ENCODE measurements around the gene ARAP2. TPM values are rescaled to one million over a fixed set of nuclear protein-coding genes. Genes with fewer than 3 reads are reported as not detected.

ARAP2 gene
- total RNA-seq, 1 experiment from 2014 or later, result 25.8 TPM

DNA sequence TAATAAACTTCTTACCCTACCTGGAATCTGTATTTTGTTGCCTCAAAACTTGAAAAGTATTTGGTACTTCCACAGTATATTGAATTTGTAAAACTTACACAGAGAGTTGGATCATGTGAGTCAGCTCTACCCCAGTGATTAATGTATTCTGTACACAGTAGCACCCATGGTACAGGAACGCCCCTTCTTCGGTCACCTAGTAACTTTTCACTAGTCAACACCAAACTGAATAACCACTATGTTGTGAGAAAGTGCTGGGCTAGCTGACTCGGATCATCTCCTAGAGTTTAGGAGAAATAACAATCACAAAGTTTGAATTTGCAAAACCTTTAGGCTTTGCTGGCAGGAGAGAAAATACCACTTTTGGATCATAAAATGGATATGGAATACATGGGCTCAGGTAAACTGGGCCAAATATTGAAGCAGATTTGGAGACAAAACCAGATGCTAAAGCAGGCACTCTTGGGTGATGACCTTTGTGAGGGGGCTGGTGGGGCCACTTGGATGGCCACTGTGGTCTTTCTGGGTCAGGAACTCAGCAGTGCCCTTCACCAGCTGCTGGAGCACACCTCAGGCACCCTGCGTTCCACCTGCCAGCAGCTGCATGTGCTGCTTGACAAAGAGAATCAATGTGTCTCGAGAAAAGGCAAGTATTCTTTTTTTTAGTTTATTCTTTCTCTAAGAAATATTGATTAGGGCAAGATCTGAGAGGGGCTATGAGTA lies 37.2 kb upstream of the ARAP2 start, which contains the start of gene DTHD1:
Gene DTHD1 (plus strand): TSS at position 233 of the 723 bp plus-strand sequence. CDS start 143 bp downstream, at position 376.
- TF ChIP-seq EZH2 (IDR thresholded peaks at IDR 0.05; ENCODE audit: low read depth), result no peak
- TF ChIP-seq, protein P1, sequence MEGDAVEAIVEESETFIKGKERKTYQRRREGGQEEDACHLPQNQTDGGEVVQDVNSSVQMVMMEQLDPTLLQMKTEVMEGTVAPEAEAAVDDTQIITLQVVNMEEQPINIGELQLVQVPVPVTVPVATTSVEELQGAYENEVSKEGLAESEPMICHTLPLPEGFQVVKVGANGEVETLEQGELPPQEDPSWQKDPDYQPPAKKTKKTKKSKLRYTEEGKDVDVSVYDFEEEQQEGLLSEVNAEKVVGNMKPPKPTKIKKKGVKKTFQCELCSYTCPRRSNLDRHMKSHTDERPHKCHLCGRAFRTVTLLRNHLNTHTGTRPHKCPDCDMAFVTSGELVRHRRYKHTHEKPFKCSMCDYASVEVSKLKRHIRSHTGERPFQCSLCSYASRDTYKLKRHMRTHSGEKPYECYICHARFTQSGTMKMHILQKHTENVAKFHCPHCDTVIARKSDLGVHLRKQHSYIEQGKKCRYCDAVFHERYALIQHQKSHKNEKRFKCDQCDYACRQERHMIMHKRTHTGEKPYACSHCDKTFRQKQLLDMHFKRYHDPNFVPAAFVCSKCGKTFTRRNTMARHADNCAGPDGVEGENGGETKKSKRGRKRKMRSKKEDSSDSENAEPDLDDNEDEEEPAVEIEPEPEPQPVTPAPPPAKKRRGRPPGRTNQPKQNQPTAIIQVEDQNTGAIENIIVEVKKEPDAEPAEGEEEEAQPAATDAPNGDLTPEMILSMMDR (conservative IDR thresholded peaks at IDR 0.05), result no peak
- no peaks in the 10 kb centered on the region for H3K9me3 ChIP-seq (ENCODE audit: insufficient read depth, low read depth)
- no peaks in the 10 kb centered on the region for H3K27me3 ChIP-seq (ENCODE audit: insufficient read depth, low read depth)
- H3K79me2 ChIP-seq (ENCODE audit: low read depth), result no peaks in the 10 kb centered on the region
- CTCF ChIA-PET, result no interaction called here
- BruUV-seq (replicated peaks), result no TSS peak
- no peaks in the 10 kb centered on the region for H3F3A ChIP-seq (ENCODE audit: insufficient read depth, low read depth)
- no peak within 1 kb of the TSS for H3K4me3 ChIP-seq
- H3K4me2 ChIP-seq, result no peak within 1 kb of the TSS
- H4K20me1 ChIP-seq (ENCODE audit: insufficient read depth), result no peaks in the 10 kb centered on the region
- H3K36me3 ChIP-seq (ENCODE audit: low read depth), result no peaks in the 10 kb centered on the region
- no peak for DNase-seq
- no peaks in the 10 kb centered on the region for H3K9me2 ChIP-seq (ENCODE audit: insufficient read depth)
- no peak within 1 kb of the TSS for H2AFZ ChIP-seq
- POLR2A ChIA-PET (ENCODE audit: unreplicated experiment), result no interaction called here
- H3K27ac ChIP-seq, result no peak within 1 kb of the TSS
- H3K4me1 ChIP-seq (replicated peaks; ENCODE audit: insufficient read depth), result peaks cover 8% of the 10 kb centered on the region; the same call in 1 of the 2 replicates
- intact Hi-C loops (cut with micrococcal nuclease; ENCODE audit: unreplicated experiment), result no loop called here

GRCh38 chr4:36280555-36280954 lies 36.2 kb upstream of the ARAP2 start:
- intact Hi-C loops (cut with micrococcal nuclease; ENCODE audit: unreplicated experiment), result no loop called here
- no peak overlapping the region for H2AFZ ChIP-seq
- TF ChIP-seq, protein P1 (conservative IDR thresholded peaks at IDR 0.05), result no peak
- no peak for TF ChIP-seq EZH2 (IDR thresholded peaks at IDR 0.05; ENCODE audit: low read depth)

GRCh38 chr4:36278789-36279188 lies 34.5 kb upstream of the ARAP2 start:
- TF ChIP-seq, protein P1 (conservative IDR thresholded peaks at IDR 0.05), result no peak
- TF ChIP-seq EZH2 (IDR thresholded peaks at IDR 0.05; ENCODE audit: low read depth), result no peak
- Histone ChIP-seq H3K4me1 (replicated peaks; ENCODE audit: insufficient read depth) (no peaks in the 10 kb centered on the region; the same call in 1 of the 2 replicates), H3K27me3 (ENCODE audit: insufficient read depth, low read depth) (no peaks in the 10 kb centered on the region), H3K79me2 (ENCODE audit: low read depth) (no peaks in the 10 kb centered on the region), H3K36me3 (ENCODE audit: low read depth) (no peaks in the 10 kb centered on the region), H4K20me1 (ENCODE audit: insufficient read depth) (no peaks in the 10 kb centered on the region), H3K4me2 (no peak overlapping the region), H3K9me2 (ENCODE audit: insufficient read depth) (no peaks in the 10 kb centered on the region), H3K4me3 (no peak overlapping the region), H3K9me3 (ENCODE audit: insufficient read depth, low read depth) (no peaks in the 10 kb centered on the region), H3K27ac (no peak overlapping the region), H2AFZ (no peak overlapping the region), H3F3A (ENCODE audit: insufficient read depth, low read depth) (no peaks in the 10 kb centered on the region)
- POLR2A ChIA-PET (ENCODE audit: unreplicated experiment), result no interaction called here
- DNase-seq, result no peak
- no TSS peak for BruUV-seq (replicated peaks)
- CTCF ChIA-PET, result no interaction called here
- intact Hi-C loops (cut with micrococcal nuclease; ENCODE audit: unreplicated experiment), result no loop called here

More at GRCh38 chr4:36280555-36280954, 36.2 kb upstream of the ARAP2 start:
- Histone ChIP-seq H3K27ac (no peak overlapping the region), H3K9me2 (ENCODE audit: insufficient read depth) (no peaks in the 10 kb centered on the region), H4K20me1 (ENCODE audit: insufficient read depth) (no peaks in the 10 kb centered on the region), H3K4me3 (no peak overlapping the region), H3K4me1 (replicated peaks; ENCODE audit: insufficient read depth) (no peaks in the 10 kb centered on the region), H3K27me3 (ENCODE audit: insufficient read depth, low read depth) (no peaks in the 10 kb centered on the region), H3K36me3 (ENCODE audit: low read depth) (no peaks in the 10 kb centered on the region), H3K4me2 (no peak overlapping the region), H3F3A (ENCODE audit: insufficient read depth, low read depth) (no peaks in the 10 kb centered on the region), H3K9me3 (ENCODE audit: insufficient read depth, low read depth) (no peaks in the 10 kb centered on the region), H3K79me2 (ENCODE audit: low read depth) (no peaks in the 10 kb centered on the region)
- BruUV-seq (replicated peaks), result no TSS peak
- DNase-seq, result no peak
- POLR2A ChIA-PET (ENCODE audit: unreplicated experiment), result no interaction called here
- CTCF ChIA-PET, result no interaction called here

All from PC-9 (cell line).